Measurements from ENCODE around the gene THAP7.
"Not testable (repeated sequence)": the region's sequence is repeated elsewhere in the genome, so short reads cannot be mapped to it uniquely, and the experiment has no call there.

The THAP7 gene

GRCh38 chr22:21001601-21002325 lies at the start of gene THAP7:
THAP7 (minus strand) TSS chr22:21002118; CDS start chr22:21001911, 207 bp downstream.
- DNase-seq, result peak; percentile 92

DNA sequence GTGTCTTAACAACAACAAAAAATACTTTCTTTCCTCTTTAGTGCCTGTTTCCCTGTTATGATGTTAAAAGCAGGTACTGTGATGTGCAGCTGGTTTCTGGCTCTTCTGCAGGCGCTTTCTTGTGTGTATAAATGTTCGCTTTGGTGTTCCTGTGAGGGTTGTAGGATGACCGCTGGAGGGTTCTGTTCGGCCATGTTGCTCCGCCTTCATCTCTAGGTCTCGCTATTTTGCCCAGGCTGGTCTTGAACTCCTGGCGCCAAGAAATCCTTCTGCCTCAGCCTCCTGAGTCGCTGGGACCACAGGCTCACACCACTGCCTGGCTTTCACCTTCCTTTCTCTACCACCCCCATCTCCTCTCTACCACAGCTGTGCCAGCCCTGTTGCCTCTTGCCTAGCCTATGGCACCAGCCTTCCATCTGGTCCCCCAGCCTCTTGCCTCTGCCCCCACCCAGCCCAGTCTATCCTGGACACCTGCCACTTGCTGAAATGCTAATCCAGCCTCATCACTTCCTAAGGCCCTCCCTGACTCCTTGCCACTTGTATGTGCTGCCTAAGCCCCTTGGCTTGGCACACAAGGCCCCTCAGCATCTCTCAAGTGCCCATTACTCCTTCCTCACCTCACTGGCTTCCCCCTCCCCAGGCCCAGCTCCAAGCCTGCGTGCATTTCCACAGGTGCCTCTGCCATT lies 49.4 kb upstream of the THAP7 start:
- no peak for DNase-seq

DNA sequence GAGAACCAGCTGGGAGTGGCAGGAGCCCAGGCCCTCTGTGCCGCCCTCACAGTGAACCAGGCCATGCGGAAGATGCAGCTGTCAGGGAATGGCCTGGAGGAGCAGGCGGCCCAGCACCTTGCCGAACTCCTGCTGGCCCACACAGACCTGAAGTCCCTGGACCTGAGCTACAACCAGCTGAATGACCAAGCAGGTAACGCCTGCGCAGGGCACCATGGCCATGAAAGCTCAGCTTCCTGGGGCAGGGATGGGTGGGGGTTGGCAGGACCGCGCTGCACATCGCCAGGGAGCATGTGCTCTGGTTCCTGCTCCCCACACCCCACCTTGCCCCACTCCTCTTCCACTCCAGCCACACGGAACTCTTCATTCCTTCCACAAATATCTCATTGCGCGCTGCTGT lies 47.0 kb upstream of the THAP7 start:
- DNase-seq, result not testable (repeated sequence)

DNA sequence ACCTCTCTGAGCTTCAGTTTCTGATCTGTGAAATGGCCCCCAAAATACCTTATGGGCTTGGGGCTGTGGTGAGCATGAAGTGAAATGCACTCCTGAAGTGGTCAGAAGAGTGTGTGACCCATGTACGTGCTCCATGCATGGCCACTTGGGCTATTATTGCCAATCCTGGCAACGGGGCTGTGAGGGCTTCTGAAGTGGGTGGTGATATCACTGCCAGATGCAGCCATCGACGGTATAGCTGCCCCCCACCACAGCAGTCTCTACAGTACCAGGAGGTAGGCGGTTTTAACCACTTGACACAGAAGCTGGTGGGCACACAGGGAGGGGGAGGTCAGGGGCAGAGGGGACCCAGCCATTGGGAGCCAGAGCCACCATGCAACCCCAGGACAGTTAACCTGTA lies 46.5 kb upstream of the THAP7 start:
- not testable (repeated sequence) for DNase-seq

DNA sequence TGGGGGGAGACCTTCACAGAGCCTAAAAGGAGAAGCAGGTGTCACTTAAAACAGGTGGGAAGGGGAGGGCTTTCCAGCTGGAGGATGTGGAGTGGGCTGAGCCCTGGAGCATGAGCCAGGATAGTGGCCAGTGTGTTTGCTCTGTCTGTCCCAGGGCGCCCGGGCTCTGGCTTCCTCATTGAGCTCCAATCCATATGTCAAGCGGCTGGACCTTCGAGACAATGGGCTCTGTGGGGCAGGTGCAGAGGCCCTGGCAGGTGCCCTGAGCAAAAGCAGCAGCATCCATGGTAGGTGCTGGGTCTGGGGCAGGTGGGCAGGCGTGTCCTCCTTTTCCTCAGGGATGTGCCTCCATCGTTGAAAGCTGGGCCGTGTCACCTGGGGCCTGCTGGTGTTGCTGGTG lies 45.8 kb upstream of the THAP7 start:
- DNase-seq, result peak; percentile 57

- no peak for DNase-seq
Measured at GRCh38 chr22:21047035-21047661, 45.2 kb upstream of the THAP7 start.

DNA sequence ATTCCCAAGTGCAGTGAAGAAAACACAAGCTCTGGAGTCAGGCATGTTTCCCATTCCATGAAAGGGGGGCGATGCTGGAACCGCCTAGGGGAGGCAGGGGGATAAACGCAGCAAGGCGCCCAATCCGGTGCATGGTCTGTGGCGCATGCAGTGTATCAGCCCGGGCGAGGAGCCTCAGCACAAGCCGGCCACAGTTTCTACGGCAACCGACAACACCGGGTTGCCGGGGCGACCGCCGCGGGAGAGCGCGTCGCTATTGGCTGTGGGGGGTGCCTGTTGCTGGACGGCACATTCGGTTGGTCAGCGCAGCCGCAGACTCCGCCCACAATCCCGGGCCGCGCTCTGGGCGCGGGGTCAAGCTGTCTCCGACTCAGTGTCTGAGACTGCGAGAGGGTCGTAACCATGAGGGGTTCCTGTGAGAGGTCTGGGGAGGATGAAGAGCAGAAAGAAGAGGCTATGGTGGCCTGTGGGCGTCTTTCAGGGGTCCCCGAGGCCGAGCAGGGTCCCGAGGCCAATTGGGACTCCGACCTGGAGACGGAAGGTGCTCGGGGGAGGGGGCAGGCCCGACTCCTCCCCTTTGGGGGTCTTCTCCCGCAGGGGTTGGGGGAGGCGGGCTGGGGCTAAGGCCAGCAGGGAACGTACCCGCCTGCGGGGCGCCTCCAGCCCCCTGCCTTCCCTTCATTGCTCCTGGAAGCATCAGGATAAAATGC lies 43.8 kb upstream of the THAP7 start, which contains the start of gene LRRC74B:
LRRC74B (plus strand) TSS at position 362 of the 710 bp plus-strand sequence; CDS start at position 403, 41 bp downstream.
- DNase-seq, result peak; percentile 90

GRCh38 chr22:21044931-21045584 lies 43.1 kb upstream of the THAP7 start:
- DNase-seq, result no peak

DNA sequence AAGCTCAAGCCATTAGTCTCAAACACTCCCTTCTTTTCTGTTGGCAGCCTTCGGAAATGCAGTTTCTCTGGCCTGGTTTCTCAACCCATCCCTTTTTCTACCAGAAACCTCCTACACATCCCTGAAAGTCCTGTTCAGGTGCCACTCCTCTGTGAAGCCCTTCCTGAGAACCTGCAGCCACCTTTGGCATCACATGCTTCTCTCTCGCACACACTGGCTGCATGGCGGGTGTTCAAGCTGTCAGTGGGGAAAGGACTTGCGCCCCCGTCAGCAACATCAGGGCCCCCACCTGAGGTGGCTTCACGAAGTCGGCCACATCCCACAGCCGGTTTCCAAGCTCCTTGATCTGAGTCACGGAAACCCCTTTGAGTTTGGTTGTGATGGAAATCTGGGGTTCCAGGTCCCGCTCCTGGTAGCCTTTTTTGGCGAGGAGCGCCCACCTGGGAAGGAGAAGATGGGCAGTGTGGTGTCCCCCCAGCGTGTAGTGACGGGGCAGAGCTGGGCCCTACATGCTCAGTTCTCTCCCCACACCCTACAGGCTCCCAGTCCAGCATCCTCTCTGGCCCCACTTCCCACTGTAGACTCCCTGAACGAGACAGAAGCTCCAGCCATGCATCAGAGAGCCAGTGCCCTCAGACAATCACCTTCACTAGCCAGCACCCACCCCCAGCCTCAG lies 42.1 kb upstream of the THAP7 start:
- DNase-seq, result no peak

DNA sequence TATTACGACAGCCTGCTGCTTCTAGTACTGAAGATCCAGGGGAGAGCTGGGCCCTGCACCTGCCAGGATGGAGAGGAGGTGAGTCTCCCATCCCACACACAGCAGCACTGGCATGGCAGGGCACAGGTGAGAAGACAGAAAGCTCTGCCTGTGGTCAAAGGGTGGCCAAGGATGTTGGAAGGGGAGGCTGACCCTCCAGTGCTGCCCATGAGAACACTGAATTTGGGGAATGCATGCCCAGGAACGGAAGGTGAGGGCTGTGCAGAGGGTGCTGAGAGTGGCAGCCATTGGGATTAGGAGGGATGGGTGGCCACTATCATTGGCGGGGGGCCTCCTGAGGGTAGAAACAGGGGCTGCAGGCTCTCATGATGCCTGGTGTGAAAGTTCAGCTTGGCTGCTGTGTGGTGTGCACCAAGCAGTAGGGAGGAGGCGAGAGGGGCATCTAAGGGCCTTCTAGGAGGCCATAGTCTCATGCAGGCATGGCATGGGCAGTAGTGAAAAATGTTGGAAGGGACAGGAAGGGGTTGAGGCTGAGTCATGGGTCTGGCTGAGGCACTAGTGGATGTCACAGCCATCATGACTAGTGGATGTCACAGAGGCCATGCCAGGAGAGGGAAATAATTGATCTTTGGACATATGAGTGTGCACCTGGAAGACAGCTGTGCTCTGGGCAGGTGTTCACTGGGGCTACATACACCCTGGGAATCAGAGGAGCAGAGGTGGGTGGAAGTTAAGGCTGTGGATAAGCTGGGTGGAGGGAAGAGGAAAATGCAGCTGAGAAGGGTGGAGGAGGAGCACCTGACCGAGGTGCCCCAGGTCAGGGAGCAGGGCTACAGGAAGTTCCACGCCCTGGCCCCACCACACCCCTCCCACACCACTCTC lies 41.3 kb upstream of the THAP7 start:
- no peak for DNase-seq

DNA sequence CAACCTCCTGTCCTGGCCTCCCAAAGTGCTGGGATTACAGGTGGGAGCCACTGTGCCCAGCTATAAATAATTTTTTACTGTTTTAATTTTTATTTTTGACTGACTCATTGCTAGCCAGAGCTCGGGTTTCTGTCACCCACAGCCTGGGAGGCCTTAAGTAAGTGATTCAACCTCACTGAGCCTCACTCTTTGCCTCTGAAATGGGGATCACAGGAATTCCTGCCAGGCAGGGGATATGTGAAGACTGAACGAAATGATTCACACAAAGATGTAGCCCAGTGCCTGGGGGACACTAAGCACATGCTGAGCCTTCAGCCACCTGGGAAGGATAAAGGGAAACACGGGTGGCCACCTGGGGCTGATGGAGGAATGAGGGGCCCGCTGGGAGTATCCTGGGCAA lies 40.0 kb upstream of the THAP7 start:
- no peak for DNase-seq

GRCh38 chr22:21039158-21039557 lies 37.2 kb upstream of the THAP7 start:
- DNase-seq, result not testable (repeated sequence)

- DNase-seq, result no peak
Measured at GRCh38 chr22:21038405-21038804, 36.5 kb upstream of the THAP7 start.

DNA sequence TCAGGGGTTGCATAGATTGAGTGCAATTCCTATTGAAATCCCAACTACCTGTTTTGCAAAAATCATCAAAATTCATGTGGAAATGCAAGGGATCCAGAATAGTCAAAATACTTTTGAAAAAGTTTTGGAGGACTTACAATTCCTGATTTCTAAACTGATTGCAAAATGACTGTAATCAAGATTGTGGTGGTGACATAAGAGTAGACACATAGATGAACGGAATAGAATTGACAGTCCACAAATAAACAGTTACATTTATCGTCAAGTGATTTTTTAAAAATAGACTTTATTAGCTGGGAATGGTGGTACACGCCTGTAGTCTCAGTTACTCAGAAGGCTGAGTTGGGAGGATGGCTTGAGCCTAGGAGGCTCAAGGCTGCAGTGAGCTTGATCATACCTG lies 33.1 kb upstream of the THAP7 start:
- DNase-seq, result no peak

DNA sequence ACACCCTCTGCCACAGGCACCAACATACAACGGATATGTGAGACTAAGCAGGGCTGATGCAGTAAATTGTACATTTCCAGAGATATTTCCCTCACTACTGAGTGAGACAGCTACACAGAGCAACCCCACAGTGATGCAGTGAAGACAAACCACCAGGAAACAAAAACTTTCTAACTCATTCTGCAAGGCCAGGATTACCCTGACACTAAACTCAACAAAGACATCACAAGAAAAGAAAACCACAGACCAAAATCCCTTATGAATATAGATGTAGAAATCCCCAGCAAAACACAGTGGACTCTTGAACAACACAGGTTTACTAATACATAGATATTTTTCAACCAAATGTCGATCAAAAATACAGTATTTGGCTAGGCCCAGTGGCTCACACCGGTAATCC lies 32.0 kb upstream of the THAP7 start:
- no peak for DNase-seq

GRCh38 chr22:21032868-21033688 lies 31.2 kb upstream of the THAP7 start:
- DNase-seq, result no peak

DNA sequence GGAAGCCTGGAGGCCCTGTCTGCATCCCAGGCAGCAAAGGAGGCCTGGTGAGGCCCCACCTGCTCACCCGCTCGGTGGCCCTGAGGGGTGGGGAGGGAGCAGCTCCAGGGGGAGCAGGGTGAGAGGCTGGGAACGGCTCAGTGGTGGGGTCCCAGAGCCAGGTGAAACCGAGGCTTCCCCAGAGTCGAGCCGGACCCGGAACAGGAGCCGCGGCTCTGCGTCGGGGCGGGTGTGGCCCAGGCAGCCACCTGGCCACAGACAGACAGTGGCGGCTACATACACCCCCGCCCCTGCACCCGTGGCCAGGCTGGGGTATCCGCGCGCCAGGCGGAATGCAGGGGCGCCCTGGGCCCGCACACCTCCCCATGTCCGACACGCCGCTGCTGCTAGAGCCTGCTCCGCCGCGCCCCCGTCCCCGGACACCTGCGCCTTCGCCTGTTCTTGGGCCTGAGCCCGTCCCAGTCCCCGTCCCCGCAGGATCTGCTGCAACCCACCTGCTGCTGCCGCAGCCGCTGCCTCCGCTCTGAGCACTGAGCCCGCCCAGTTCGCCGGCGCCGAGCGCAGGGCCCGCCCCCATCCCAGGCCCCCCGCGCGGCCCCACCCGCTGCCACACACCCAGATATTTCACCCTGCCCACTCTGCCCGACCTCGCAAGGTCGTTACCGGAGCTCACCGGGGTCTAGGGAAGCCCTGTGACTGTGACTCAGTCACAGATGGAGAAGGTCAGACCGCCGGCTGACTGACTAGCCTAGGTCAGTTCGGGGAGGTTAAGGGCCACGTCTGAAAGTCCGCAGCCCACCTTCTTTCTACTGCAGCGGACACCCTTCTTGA lies 30.3 kb upstream of the THAP7 start, which contains the start of gene SLC7A4:
SLC7A4 (minus strand) TSS at position 525 of the 831 bp plus-strand sequence. CDS start 749 bp downstream, outside the sequence.
- no peak for DNase-seq

- DNase-seq, result no peak
Measured at GRCh38 chr22:21031545-21032036, 29.7 kb upstream of the THAP7 start.
